Muscle of leg (tissue), 11 donors: Measurements from ENCODE around the gene UMPS. TPM values are rescaled to one million over a fixed set of nuclear protein-coding genes. Genes with fewer than 3 reads are reported as not detected.

Experiments used
- DNase-seq: peaks from one replicate; pipeline ENCODE4 v3.0.0; 2013
- H3K27ac ChIP-seq: one replicate; pipeline ENCODE4 v1.5.1; 2013; ENCODE audit warnings: mild to moderate bottlenecking, low read length, control low read depth
- H3K27me3 ChIP-seq: one replicate; pipeline ENCODE4 v1.6.1; 2013; ENCODE audit warnings: low read length; ENCODE audit not compliant: control insufficient read depth, insufficient read depth
- H3K36me3 ChIP-seq: one replicate; pipeline ENCODE4 v1.6.1; 2013; ENCODE audit warnings: low read length; ENCODE audit not compliant: control insufficient read depth, insufficient read depth
- H3K4me1 ChIP-seq: one replicate; pipeline ENCODE4 v1.6.1; 2013; ENCODE audit warnings: low read length; ENCODE audit not compliant: control insufficient read depth, insufficient read depth
- H3K4me3 ChIP-seq: one replicate; pipeline ENCODE4 v1.5.1; 2013; ENCODE audit warnings: low read length, control low read depth
- H3K9me3 ChIP-seq: replicated peaks from 2 replicates; pipeline ENCODE4 v1.6.1; 2013; ENCODE audit warnings: low read depth, low read length; ENCODE audit not compliant: control insufficient read depth
- WGBS: methylation state at CpG from one replicate; pipeline ENCODE4 v1.1.5; 2013; ENCODE audit warnings: missing lambda C conversion rate; ENCODE audit not compliant: insufficient coverage; 5-methylcytosine and 5-hydroxymethylcytosine counted together
- polyA plus RNA-seq, 8 donors: library from polyadenylated mRNA; unstranded; fragments of 120-200 nt; gene quantifications; one replicate each; pipeline versions ENCODE4 v1.2.1 to v1.2.3, GENCODE V29; 2013; ENCODE audit warnings: inconsistent platforms in 1 of 8, low replicate concordance in 1 of 8; ENCODE audit not compliant: insufficient read length in 8 of 8, insufficient read depth in 1 of 8
- total RNA-seq: library from RNA; stranded (reverse); fragments of 120-200 nt; gene quantifications from one replicate; pipeline ENCODE4 v1.2.4, GENCODE V29; 2013

UMPS gene
- total and polyA plus RNA-seq, 9 donors, result 17.2 to 27.3 (median 19.9) TPM

DNA sequence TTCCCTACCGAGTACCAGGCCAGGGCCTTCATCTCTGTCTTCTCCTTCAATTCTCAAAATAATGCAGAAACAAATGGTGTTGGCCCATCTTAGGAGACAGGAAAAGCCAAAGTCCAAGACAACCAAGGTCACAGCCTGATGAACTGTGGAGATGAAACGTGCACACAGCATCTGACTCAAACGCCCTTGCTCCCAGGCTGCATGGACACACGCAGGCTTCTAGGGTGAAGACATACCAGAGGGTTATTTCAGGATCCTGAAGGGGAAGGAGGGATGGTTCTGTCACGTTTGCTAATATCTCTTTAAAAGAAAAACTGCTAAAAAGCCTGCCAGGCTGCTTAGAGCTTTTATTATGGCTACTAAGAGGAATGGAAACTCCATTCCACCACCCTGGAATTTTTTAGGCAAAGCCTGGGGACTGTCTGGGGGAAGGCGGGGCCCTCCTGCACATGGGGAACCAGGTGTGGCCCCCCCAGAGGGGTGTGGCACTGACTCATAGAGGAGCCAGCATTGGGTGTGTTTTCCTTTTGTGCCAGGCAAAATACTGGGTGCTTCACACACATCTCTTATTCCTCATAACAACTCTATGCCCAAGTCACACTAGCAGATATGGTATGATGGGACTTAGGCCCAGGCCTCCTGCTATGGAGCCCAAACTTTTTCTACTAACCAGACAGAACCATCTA is 62.9 kb downstream of the UMPS start:
- H3K4me3 ChIP-seq, result no peak overlapping the region
- no peak overlapping the region for H3K27ac ChIP-seq
- H3K27me3 ChIP-seq, result no peaks in the 10 kb centered on the region
- WGBS, result 88% methylated on average over 2 of the region's 6 CpGs
- DNase-seq, result no peak
- H3K9me3 ChIP-seq, result no peaks in the 10 kb centered on the region
- peaks cover 25% of the 10 kb centered on the region for H3K4me1 ChIP-seq
- H3K36me3 ChIP-seq, result peaks cover 3% of the 10 kb centered on the region

GRCh38 chr3:124796477-124796876 is 66.2 kb downstream of the UMPS start:
- 93% methylated on average over 19 of the region's 19 CpGs for WGBS
- Histone ChIP-seq H3K27me3 (no peaks in the 10 kb centered on the region), H3K4me1 (peaks cover 41% of the 10 kb centered on the region), H3K9me3 (no peaks in the 10 kb centered on the region), H3K36me3 (peaks cover 3% of the 10 kb centered on the region), H3K4me3 (no peak overlapping the region), H3K27ac (no peak overlapping the region)
- DNase-seq, result no peak

DNA sequence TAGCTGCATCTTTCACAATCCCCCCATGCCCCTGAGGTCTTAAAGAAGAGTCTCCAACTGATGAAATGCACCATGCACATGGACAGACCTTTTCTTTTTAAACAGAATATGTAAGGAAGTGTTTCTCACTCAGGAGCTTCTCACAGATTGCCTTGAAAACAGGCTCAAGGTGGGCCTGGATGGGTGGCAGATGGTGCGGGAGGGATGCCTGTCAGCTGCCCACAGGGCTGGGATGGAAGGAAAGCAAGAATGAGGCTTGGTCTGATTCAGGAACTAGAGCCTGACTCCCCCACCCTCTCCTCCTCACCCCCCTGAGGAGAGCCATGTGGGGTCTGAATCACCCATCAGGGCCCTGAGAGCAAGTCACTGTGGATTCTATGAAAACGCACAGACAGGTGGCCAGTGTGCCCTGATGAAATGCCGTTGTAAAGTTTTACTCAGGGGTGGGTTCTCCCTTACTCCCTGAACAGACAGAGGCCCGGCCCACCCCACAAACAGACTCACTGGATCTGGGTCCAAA is 67.2 kb downstream of the UMPS start:
- WGBS, result no CpG with 5 or more reads among the region's 4 CpGs
- Histone ChIP-seq H3K4me3 (no peak overlapping the region), H3K4me1 (peaks cover 42% of the 10 kb centered on the region), H3K27me3 (no peaks in the 10 kb centered on the region), H3K9me3 (no peaks in the 10 kb centered on the region), H3K36me3 (peaks cover 3% of the 10 kb centered on the region), H3K27ac (no peak overlapping the region)
- DNase-seq, result no peak

Other genes starting within 250 kb of the UMPS start
- 14.3 TPM for gene ITGB5, start 156.9 kb downstream of the UMPS start, total RNA-seq
- gene ITGB5, start 156.9 kb downstream of the UMPS start, polyA plus RNA-seq, result 10 to 100 TPM; 18.8 to 60.4 (median 31.1) TPM
- not detected for gene MUC13, start 204.3 kb downstream of the UMPS start, total RNA-seq
- gene MUC13, start 204.3 kb downstream of the UMPS start, polyA plus RNA-seq, result 10 to 100 TPM in 2 of 8 donors, under 1 TPM in 3, not detected in 3; 0.14 to 80.9 (median 0.42) TPM